CD8-positive, alpha-beta memory T cell (primary cell): ENCODE measurements around the gene NEB. TPM values are rescaled to one million over a fixed set of nuclear protein-coding genes. Genes with fewer than 3 reads are reported as not detected.
A peak's percentile ranks its signal among the peaks of the same experiment; 100 is the strongest.

Experiments
- CTCF ChIA-PET: fragments of 350-600 bp; sonication (Branson Sonifier 250); formaldehyde crosslinking; loops from one replicate; lab custom pipeline; 2021; ENCODE audit warnings: antibody characterized with exemption; lab: Charles Lee
- POLR2A ChIA-PET: fragments of 350-600 bp; sonication (Branson Sonifier 250); formaldehyde crosslinking; loops from one replicate; lab custom pipeline; 2021; ENCODE audit warnings: antibody characterized with exemption; lab: Charles Lee
- DNase-seq, 5 donors: peaks; one replicate each; pipeline versions ENCODE4 v3.0.0 to v3.0.0-alpha.2; 2020 to 2022; ENCODE audit warnings: mixed read lengths in 1 of 5
- H3K27ac ChIP-seq: one replicate; pipeline ENCODE4 v1.7.0; 2013; ENCODE audit warnings: low read depth, mild to moderate bottlenecking, low read length, moderate library complexity
- H3K27me3 ChIP-seq: 2 replicates; pipeline ENCODE4 v1.7.0; 2013; ENCODE audit warnings: low read length, mild to moderate bottlenecking; ENCODE audit not compliant: insufficient read depth, poor library complexity, severe bottlenecking
- H3K36me3 ChIP-seq: 2 replicates; pipeline ENCODE4 v1.7.0; 2013; ENCODE audit warnings: mild to moderate bottlenecking, low read length, moderate library complexity; ENCODE audit not compliant: insufficient read depth
- H3K4me1 ChIP-seq: 2 replicates; pipeline ENCODE4 v1.7.0; 2013; ENCODE audit warnings: mild to moderate bottlenecking, low read length, moderate library complexity; ENCODE audit not compliant: insufficient read depth
- H3K4me3 ChIP-seq: 2 replicates; pipeline ENCODE4 v1.7.0; 2013; ENCODE audit warnings: mild to moderate bottlenecking, low read length
- H3K9me3 ChIP-seq: 2 replicates; pipeline ENCODE4 v1.7.0; 2013; ENCODE audit warnings: mild to moderate bottlenecking, low read length
- H3K27ac Mint-ChIP-seq, 8 donors: one replicate each; pipeline ENCODE4 v1.8.0; 2020 to 2021; ENCODE audit warnings: mixed read lengths in 8 of 8, mild to moderate bottlenecking in 6 of 8, inconsistent platforms in 3 of 8, moderate library complexity in 3 of 8
- H3K27me3 Mint-ChIP-seq, 2 donors: one replicate each; pipeline ENCODE4 v1.8.0; 2020 to 2021; ENCODE audit warnings: mixed read lengths in 2 of 2, mild to moderate bottlenecking in 1 of 2, moderate library complexity in 1 of 2
- H3K36me3 Mint-ChIP-seq, 3 donors: one replicate each; pipeline ENCODE4 v1.8.0; 2020 to 2021; ENCODE audit warnings: mixed read lengths in 3 of 3, inconsistent platforms in 1 of 3, mild to moderate bottlenecking in 1 of 3
- H3K4me1 Mint-ChIP-seq, 3 donors: one replicate each; pipeline ENCODE4 v1.8.0; 2020 to 2021; ENCODE audit warnings: mixed read lengths in 3 of 3, inconsistent platforms in 1 of 3, mild to moderate bottlenecking in 1 of 3
- H3K4me3 Mint-ChIP-seq, 7 donors: one replicate each; pipeline ENCODE4 v1.8.0; 2020 to 2021; ENCODE audit warnings: mixed read lengths in 7 of 7, mild to moderate bottlenecking in 6 of 7, moderate library complexity in 4 of 7, inconsistent platforms in 2 of 7
- H3K9me3 Mint-ChIP-seq, 5 donors: one replicate each; pipeline ENCODE4 v1.8.0; 2020 to 2022; ENCODE audit warnings: mixed read lengths in 5 of 5, mild to moderate bottlenecking in 3 of 5, moderate library complexity in 2 of 5, inconsistent platforms in 1 of 5
- polyA plus RNA-seq: library from polyadenylated mRNA; unstranded; fragments of 300-500 nt; fragmentation: Illumina TruSeq; gene quantifications from one replicate; pipeline ENCODE4 v1.2.3, GENCODE V29; 2021
- total RNA-seq, 2 experiments: library from RNA; stranded (reverse); gene quantifications; one replicate each; pipeline ENCODE4 v1.2.3, GENCODE V29; 2021

The NEB gene
- total and polyA plus RNA-seq, 3 experiments from 2014 or later: 0.10 to 0.31 (median 0.29) TPM

GRCh38 chr2:151486053-151486452, 248.2 kb downstream of the NEB start:
- H3K4me3 Mint-ChIP-seq: no peak overlapping the region
- Histone ChIP-seq H3K27ac (no peak overlapping the region), H3K9me3 (no peaks in the 10 kb centered on the region), H3K4me1 (no peaks in the 10 kb centered on the region), H3K4me3 (no peak overlapping the region), H3K27me3 (no peaks in the 10 kb centered on the region), H3K36me3 (no peaks in the 10 kb centered on the region)
- H3K36me3 Mint-ChIP-seq: peaks cover 11 to 40% (median 22%) of the 10 kb centered on the region in 3 donors
- no peak overlapping the region for H3K27ac Mint-ChIP-seq
- ChIA-PET POLR2A (no interaction called here), CTCF (no interaction called here)
- H3K4me1 Mint-ChIP-seq: peaks cover 0 to 9% (median 9%) of the 10 kb centered on the region in 3 donors
- no peak for DNase-seq
- H3K9me3 Mint-ChIP-seq: no peaks in the 10 kb centered on the region
- no peaks in the 10 kb centered on the region for H3K27me3 Mint-ChIP-seq

GRCh38 chr2:151484100-151484499, 250.2 kb downstream of the NEB start:
- Mint-ChIP-seq H3K27ac (peak overlapping the region in 1 of 8 donors; percentile 61), H3K4me1 (peaks cover 0 to 11% (median 9%) of the 10 kb centered on the region in 3 donors), H3K9me3 (no peaks in the 10 kb centered on the region), H3K36me3 (peaks cover 5 to 46% (median 24%) of the 10 kb centered on the region in 3 donors), H3K27me3 (no peaks in the 10 kb centered on the region), H3K4me3 (no peak overlapping the region)
- DNase-seq: no peak
- Histone ChIP-seq H3K4me3 (no peak overlapping the region), H3K27ac (no peak overlapping the region), H3K27me3 (no peaks in the 10 kb centered on the region), H3K9me3 (no peaks in the 10 kb centered on the region), H3K4me1 (no peaks in the 10 kb centered on the region), H3K36me3 (no peaks in the 10 kb centered on the region)
- ChIA-PET CTCF (no interaction called here), POLR2A (no interaction called here)

GRCh38 chr2:151483546-151483945, 250.7 kb downstream of the NEB start:
- Histone ChIP-seq H3K4me3 (no peak overlapping the region), H3K4me1 (no peaks in the 10 kb centered on the region), H3K36me3 (no peaks in the 10 kb centered on the region), H3K9me3 (no peaks in the 10 kb centered on the region), H3K27me3 (no peaks in the 10 kb centered on the region), H3K27ac (no peak overlapping the region)
- no peak for DNase-seq
- POLR2A ChIA-PET: no interaction called here
- CTCF ChIA-PET: no interaction called here
- Mint-ChIP-seq H3K27ac (no peak overlapping the region), H3K27me3 (no peaks in the 10 kb centered on the region), H3K36me3 (peaks cover 5 to 52% (median 25%) of the 10 kb centered on the region in 3 donors), H3K9me3 (no peaks in the 10 kb centered on the region), H3K4me1 (peaks cover 0 to 11% (median 9%) of the 10 kb centered on the region in 3 donors), H3K4me3 (no peak overlapping the region)

GRCh38 chr2:151482171-151482725, 252.0 kb downstream of the NEB start:
- H3K27ac ChIP-seq: no peak overlapping the region
- DNase-seq: no peak
- no peak overlapping the region for H3K4me3 ChIP-seq
- ChIA-PET CTCF (no interaction called here), POLR2A (no interaction called here)
- peaks cover 0 to 11% (median 9%) of the 10 kb centered on the region in 3 donors for H3K4me1 Mint-ChIP-seq
- no peaks in the 10 kb centered on the region for H3K27me3 Mint-ChIP-seq
- no peaks in the 10 kb centered on the region for H3K36me3 ChIP-seq
- no peak overlapping the region for H3K4me3 Mint-ChIP-seq
- H3K27ac Mint-ChIP-seq: peak overlapping the region in 4 of 8 donors; percentile 24 to 74 (median 53)
- H3K9me3 Mint-ChIP-seq: no peaks in the 10 kb centered on the region
- no peaks in the 10 kb centered on the region for H3K4me1 ChIP-seq
- peaks cover 5 to 64% (median 27%) of the 10 kb centered on the region in 3 donors for H3K36me3 Mint-ChIP-seq
- H3K9me3 ChIP-seq: no peaks in the 10 kb centered on the region
- H3K27me3 ChIP-seq: no peaks in the 10 kb centered on the region

- POLR2A ChIA-PET: no interaction called here
- no peaks in the 10 kb centered on the region for H3K27me3 Mint-ChIP-seq
- no peaks in the 10 kb centered on the region for H3K9me3 Mint-ChIP-seq
- Histone ChIP-seq H3K27ac (no peak overlapping the region), H3K36me3 (no peaks in the 10 kb centered on the region), H3K4me1 (no peaks in the 10 kb centered on the region), H3K27me3 (no peaks in the 10 kb centered on the region), H3K9me3 (no peaks in the 10 kb centered on the region), H3K4me3 (no peak overlapping the region)
- H3K36me3 Mint-ChIP-seq: peaks cover 5 to 67% (median 28%) of the 10 kb centered on the region in 3 donors
- DNase-seq: no peak
- no peak overlapping the region for H3K4me3 Mint-ChIP-seq
- H3K27ac Mint-ChIP-seq: peak overlapping the region in 2 of 8 donors; percentile 24 to 35
- H3K4me1 Mint-ChIP-seq: peaks cover 0 to 11% (median 9%) of the 10 kb centered on the region in 3 donors
- CTCF ChIA-PET: no interaction called here
These were observed 252.5 kb downstream of the NEB start for GRCh38 chr2:151481744-151482143.

GRCh38 chr2:151478011-151478410, 256.3 kb downstream of the NEB start:
- no peaks in the 10 kb centered on the region for H3K27me3 ChIP-seq
- Mint-ChIP-seq H3K27ac (no peak overlapping the region), H3K4me3 (no peak overlapping the region), H3K4me1 (peaks cover 0 to 8% (median 5%) of the 10 kb centered on the region in 3 donors), H3K27me3 (no peaks in the 10 kb centered on the region), H3K36me3 (peaks cover 11 to 78% (median 28%) of the 10 kb centered on the region in 3 donors), H3K9me3 (no peaks in the 10 kb centered on the region)
- ChIA-PET CTCF (no interaction called here), POLR2A (no interaction called here)
- DNase-seq: no peak
- H3K4me3 ChIP-seq: no peak overlapping the region
- no peaks in the 10 kb centered on the region for H3K4me1 ChIP-seq
- peaks cover 7% of the 10 kb centered on the region for H3K36me3 ChIP-seq
- H3K27ac ChIP-seq: no peak overlapping the region
- H3K9me3 ChIP-seq: no peaks in the 10 kb centered on the region

GRCh38 chr2:151476287-151476686, 258.0 kb downstream of the NEB start:
- ChIA-PET CTCF (no interaction called here), POLR2A (no interaction called here)
- H3K27ac Mint-ChIP-seq: no peak overlapping the region
- H3K4me1 ChIP-seq: no peaks in the 10 kb centered on the region
- H3K27me3 Mint-ChIP-seq: no peaks in the 10 kb centered on the region
- no peak overlapping the region for H3K27ac ChIP-seq
- H3K27me3 ChIP-seq: no peaks in the 10 kb centered on the region
- peaks cover 7% of the 10 kb centered on the region for H3K36me3 ChIP-seq
- peaks cover 0 to 9% (median 2%) of the 10 kb centered on the region in 3 donors for H3K4me1 Mint-ChIP-seq
- H3K36me3 Mint-ChIP-seq: peaks cover 12 to 82% (median 21%) of the 10 kb centered on the region in 3 donors
- H3K4me3 Mint-ChIP-seq: no peak overlapping the region
- DNase-seq: no peak
- no peak overlapping the region for H3K4me3 ChIP-seq
- no peaks in the 10 kb centered on the region for H3K9me3 ChIP-seq
- H3K9me3 Mint-ChIP-seq: no peaks in the 10 kb centered on the region

- Histone ChIP-seq H3K27me3 (no peaks in the 10 kb centered on the region), H3K4me3 (no peak overlapping the region), H3K36me3 (peaks cover 16% of the 10 kb centered on the region), H3K9me3 (no peaks in the 10 kb centered on the region), H3K4me1 (no peaks in the 10 kb centered on the region), H3K27ac (no peak overlapping the region)
- DNase-seq: no peak
- ChIA-PET POLR2A (no interaction called here), CTCF (no interaction called here)
- no peak overlapping the region for H3K27ac Mint-ChIP-seq
- H3K36me3 Mint-ChIP-seq: peaks cover 20 to 86% (median 24%) of the 10 kb centered on the region in 3 donors
- no peaks in the 10 kb centered on the region for H3K9me3 Mint-ChIP-seq
- no peaks in the 10 kb centered on the region for H3K27me3 Mint-ChIP-seq
- H3K4me3 Mint-ChIP-seq: no peak overlapping the region
- H3K4me1 Mint-ChIP-seq: peaks cover 0 to 4% (median 4%) of the 10 kb centered on the region in 3 donors
These were observed 259.2 kb downstream of the NEB start for GRCh38 chr2:151475071-151475470.
